ENCODE results near the gene RARG. TPM values are rescaled to one million over a fixed set of nuclear protein-coding genes. Genes with fewer than 3 reads are reported as not detected.

The RARG gene
- total RNA-seq: 10 to 100 TPM in 6 of 7 donors, 1 to 10 TPM in 1; 8.7 to 37.0 (median 31.7) TPM
- 10 to 100 TPM; 18.8 to 22.0 TPM for polyA plus RNA-seq
- long read RNA-seq, donor 1, transcript RARG-201 (8 exons, 1,836 nt): minor isoform, 13 of 77 reads
- long read RNA-seq, donor 1, transcript RARG-203 (10 exons, 2,959 nt): major isoform, 22 of 77 reads
- long read RNA-seq, donor 1, partial matches to known transcripts: 26 of 77 reads
- long read RNA-seq, donor 1, other reads (novel, unspliced or antisense): 10 of 77 reads
- long read RNA-seq, donor 2, transcript RARG-201 (8 exons, 1,836 nt): major isoform, 6 of 6 reads
- long read RNA-seq, donor 2, partial matches to known transcripts: 0 of 6 reads
- long read RNA-seq, donor 2, other reads (novel, unspliced or antisense): 0 of 6 reads
- long read RNA-seq, donor 3, transcript RARG-203 (10 exons, 2,959 nt): minor isoform, 13 of 60 reads
- long read RNA-seq, donor 3, transcript RARG-201 (8 exons, 1,836 nt): major isoform, 28 of 60 reads
- long read RNA-seq, donor 3, partial matches to known transcripts: 9 of 60 reads
- long read RNA-seq, donor 3, other reads (novel, unspliced or antisense): 8 of 60 reads

DNA sequence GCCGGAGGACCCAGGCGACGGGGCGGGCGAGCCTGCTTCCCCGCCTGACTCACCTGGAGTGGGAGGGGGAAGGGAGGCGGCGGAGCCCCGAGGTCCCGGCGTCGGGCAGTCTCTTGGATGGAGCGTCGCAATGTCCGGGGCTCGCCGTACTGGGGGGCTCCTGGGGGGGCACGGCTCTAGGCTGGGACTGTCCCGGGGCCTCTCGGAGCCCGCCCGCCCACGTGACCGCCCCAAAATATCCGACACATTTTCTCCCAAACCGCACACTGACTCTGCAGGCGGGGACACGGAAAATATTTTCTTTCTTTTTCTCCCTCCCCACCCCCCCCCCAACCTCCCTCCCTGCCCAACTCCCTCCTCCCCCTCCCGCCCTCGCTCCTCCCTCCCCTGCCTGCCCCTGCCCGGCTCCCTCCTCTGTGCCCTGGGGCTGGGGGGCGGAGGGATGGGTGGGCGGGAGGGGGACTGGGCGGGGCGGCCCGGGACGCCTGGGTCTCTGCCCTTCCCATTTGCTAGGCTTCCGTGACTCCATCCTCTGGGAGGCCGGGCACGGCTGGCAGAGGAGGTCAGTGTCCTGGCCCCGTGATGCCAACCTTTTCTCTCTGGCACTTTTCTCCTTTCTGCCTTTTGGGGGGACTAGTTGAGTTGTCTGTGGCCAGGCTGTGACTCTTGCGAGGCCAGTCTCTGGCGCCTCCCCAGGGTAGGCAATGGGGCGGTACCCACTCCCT, at the start of gene RARG:
Gene RARG, minus strand, starts transcription at position 289 of the 725 bp plus-strand sequence. CDS start 4,664 bp downstream, outside the sequence.
- DNase-seq: peak; percentile 66 to 77 (median 72)
- H3K9me3 ChIP-seq: no peaks in the 10 kb centered on the region
- H3K27me3 ChIP-seq: no peaks in the 10 kb centered on the region
- 1 to 2% (median 1%) methylated on average over 18 to 44 of the region's 44 CpGs for WGBS, 3 donors
- peaks cover 19% of the 10 kb centered on the region for H3K4me1 ChIP-seq (ENCODE audit: insufficient read depth)
- intact Hi-C loops (cut with DNase I): no loop called here
- no peak for TF ChIP-seq POLR2A (IDR thresholded peaks at IDR 0.05)
- no peak for TF ChIP-seq EP300 (IDR thresholded peaks at IDR 0.05)
- TF ChIP-seq, protein P1, sequence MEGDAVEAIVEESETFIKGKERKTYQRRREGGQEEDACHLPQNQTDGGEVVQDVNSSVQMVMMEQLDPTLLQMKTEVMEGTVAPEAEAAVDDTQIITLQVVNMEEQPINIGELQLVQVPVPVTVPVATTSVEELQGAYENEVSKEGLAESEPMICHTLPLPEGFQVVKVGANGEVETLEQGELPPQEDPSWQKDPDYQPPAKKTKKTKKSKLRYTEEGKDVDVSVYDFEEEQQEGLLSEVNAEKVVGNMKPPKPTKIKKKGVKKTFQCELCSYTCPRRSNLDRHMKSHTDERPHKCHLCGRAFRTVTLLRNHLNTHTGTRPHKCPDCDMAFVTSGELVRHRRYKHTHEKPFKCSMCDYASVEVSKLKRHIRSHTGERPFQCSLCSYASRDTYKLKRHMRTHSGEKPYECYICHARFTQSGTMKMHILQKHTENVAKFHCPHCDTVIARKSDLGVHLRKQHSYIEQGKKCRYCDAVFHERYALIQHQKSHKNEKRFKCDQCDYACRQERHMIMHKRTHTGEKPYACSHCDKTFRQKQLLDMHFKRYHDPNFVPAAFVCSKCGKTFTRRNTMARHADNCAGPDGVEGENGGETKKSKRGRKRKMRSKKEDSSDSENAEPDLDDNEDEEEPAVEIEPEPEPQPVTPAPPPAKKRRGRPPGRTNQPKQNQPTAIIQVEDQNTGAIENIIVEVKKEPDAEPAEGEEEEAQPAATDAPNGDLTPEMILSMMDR (IDR thresholded peaks at IDR 0.05): no peak
- no peaks in the 10 kb centered on the region for H3K36me3 ChIP-seq
- peak within 1 kb of the TSS; percentile 77 to 90 for H3K27ac ChIP-seq
- H3K4me3 ChIP-seq: peak within 1 kb of the TSS; percentile 68

DNA sequence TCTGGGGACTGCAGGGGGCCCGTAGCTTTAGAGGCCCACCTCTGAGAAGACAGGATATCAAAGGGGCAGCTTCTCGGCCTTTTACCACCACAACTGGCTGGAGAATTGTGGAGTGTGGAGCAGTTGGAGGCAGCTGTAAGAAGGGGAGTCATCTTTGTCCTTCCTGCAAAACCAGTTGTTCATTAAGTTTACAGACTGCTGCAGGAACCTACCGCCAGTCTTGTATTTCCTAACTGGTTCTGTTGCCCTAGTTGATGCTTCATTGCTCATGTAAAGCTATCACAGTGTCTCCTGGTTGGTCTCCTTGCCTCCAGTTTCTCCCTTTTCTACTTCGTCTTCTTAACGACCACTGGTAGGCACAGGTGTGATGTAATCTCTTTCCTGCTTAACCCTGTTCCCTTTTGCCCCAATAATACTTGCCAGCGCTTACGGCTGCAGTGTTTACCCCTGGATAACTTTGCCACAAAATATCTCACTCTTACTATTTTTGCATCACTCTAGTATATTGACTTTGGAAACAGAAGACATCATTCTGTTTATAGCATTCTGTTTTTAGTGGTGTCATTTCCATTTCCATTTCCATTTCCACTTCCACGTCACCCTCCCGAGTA, 48.0 kb upstream of the RARG start:
- WGBS, 3 donors: 93 to 95% (median 94%) methylated on average over 9 of the region's 9 CpGs
- TF ChIP-seq EP300 (IDR thresholded peaks at IDR 0.05): no peak
- TF ChIP-seq, protein P1 (IDR thresholded peaks at IDR 0.05): no peak
- no peak for TF ChIP-seq POLR2A (IDR thresholded peaks at IDR 0.05)
- no peaks in the 10 kb centered on the region for H3K36me3 ChIP-seq
- intact Hi-C loops (cut with DNase I): no loop called here
- no peak for DNase-seq
- no peak overlapping the region for H3K4me3 ChIP-seq
- no peaks in the 10 kb centered on the region for H3K27me3 ChIP-seq
- H3K27ac ChIP-seq: no peak overlapping the region
- no peaks in the 10 kb centered on the region for H3K4me1 ChIP-seq (ENCODE audit: insufficient read depth)
- H3K9me3 ChIP-seq: no peaks in the 10 kb centered on the region

DNA sequence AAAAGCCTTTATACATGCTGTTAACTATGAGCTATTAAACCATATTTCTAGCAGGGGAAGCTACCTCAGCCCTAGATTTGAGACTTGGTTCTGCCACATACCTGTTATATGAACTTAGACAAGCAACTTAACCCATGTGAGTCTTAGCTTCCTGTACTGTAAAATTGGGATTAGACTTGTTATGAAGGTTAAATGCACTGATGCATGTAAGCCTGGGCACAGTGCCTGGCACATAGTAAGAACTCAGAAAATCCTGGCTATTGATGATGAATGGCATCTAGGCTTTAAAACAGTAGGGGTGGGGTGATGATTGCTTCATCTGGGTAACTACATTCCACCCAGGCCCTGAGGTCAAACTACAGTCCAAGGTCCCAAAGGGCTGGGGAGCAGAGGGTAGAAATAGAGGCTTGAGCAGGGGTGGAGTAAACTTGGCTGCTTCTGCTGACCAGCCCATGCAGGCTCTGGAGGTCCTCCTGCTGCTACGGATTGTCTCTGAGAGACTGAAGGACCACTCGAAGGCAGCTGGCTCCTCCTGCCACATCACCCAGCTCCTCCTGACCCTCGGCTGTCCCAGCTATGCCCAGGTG, 47.4 kb upstream of the RARG start:
- 79 to 88% (median 83%) methylated on average over 3 of the region's 3 CpGs for WGBS, 3 donors
- Histone ChIP-seq H3K27ac (no peak overlapping the region), H3K27me3 (no peaks in the 10 kb centered on the region), H3K4me3 (no peak overlapping the region), H3K9me3 (no peaks in the 10 kb centered on the region), H3K36me3 (no peaks in the 10 kb centered on the region), H3K4me1 (ENCODE audit: insufficient read depth) (no peaks in the 10 kb centered on the region)
- intact Hi-C loops (cut with DNase I): no loop called here
- DNase-seq: no peak
- TF ChIP-seq, protein P1 (IDR thresholded peaks at IDR 0.05): no peak

DNA sequence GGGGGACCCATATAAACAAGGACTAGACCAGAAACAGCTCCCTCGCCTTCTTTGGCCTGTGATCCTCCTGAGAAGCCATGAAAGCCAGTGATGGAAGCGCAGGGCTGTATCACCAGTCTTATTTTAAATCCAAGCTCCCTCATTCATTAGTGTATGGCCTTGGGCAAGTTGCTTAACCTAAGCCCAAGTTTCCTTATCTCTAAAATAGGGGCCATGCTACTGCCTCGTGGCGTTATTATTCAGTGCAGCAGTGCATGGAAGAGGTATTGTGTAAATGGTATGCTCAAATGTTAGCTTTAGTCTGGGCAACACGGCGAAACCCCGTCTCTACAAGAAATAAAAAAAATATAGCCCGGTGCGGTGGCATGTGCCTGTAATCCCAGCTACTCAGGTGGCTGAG, 46.0 kb upstream of the RARG start:
- intact Hi-C loops (cut with DNase I): no loop called here
- 82 to 93% (median 84%) methylated on average over 9 of the region's 9 CpGs for WGBS, 3 donors
- DNase-seq: no peak

More for the DNA sequence above, 46.0 kb upstream of the RARG start:
- H3K4me3 ChIP-seq: no peak overlapping the region
- no peak overlapping the region for H3K27ac ChIP-seq
- TF ChIP-seq POLR2A (IDR thresholded peaks at IDR 0.05) (no peak), EP300 (IDR thresholded peaks at IDR 0.05) (no peak)
- TF ChIP-seq, protein P1 (IDR thresholded peaks at IDR 0.05): no peak
- no peaks in the 10 kb centered on the region for H3K4me1 ChIP-seq (ENCODE audit: insufficient read depth)
- H3K36me3 ChIP-seq: no peaks in the 10 kb centered on the region
- H3K9me3 ChIP-seq: no peaks in the 10 kb centered on the region
- H3K27me3 ChIP-seq: no peaks in the 10 kb centered on the region
